HG03342 (cell line): ENCODE data around the gene RPGRIP1.
"Not testable (repeated sequence)": the region's sequence is repeated elsewhere in the genome, so short reads cannot be mapped to it uniquely, and the experiment has no call there.

Source experiments
- ATAC-seq: cut with Tn5 transposase; IDR thresholded peaks from one replicate; pipeline ENCODE4 v1.9.1; 2021; ENCODE audit warnings: mild to moderate bottlenecking, moderate library complexity; ENCODE audit not compliant: unreplicated experiment

RPGRIP1 gene

GRCh38 chr14:21279783-21280182, at the start of gene RPGRIP1:
RPGRIP1 (plus strand) TSS chr14:21280083; CDS start chr14:21287977, 7,894 bp downstream.
- ATAC-seq = no peak

DNA sequence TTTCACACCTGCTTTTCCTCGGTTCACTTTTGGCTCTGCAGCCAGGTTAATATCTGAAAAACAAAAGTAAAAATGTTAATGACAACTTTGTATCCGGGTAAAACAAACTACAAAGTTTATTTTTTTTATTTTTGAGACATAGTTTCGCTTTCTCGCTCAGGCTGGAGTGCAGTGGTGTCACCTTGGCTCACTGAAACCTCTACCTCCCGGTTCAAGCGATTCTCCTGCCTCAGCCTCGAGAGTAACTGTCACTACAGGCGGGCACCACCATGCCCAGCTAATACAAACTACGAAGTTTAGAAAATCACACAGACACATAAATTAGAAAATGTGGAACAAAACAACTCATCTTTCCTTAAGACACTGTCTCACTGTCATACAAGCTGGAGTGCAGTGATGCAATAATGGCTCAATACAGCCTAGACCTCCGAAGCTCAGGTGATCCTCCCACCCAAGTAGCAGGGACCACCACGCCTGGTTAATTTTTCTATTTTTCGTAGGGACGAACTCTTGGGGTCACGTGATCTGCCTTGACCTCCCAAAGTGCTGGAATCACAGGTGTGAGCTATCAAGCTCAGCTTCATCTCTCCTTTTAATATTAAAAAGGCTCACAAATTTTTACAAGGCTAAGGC, 48.7 kb upstream of the RPGRIP1 start:
- ATAC-seq = no peak

DNA sequence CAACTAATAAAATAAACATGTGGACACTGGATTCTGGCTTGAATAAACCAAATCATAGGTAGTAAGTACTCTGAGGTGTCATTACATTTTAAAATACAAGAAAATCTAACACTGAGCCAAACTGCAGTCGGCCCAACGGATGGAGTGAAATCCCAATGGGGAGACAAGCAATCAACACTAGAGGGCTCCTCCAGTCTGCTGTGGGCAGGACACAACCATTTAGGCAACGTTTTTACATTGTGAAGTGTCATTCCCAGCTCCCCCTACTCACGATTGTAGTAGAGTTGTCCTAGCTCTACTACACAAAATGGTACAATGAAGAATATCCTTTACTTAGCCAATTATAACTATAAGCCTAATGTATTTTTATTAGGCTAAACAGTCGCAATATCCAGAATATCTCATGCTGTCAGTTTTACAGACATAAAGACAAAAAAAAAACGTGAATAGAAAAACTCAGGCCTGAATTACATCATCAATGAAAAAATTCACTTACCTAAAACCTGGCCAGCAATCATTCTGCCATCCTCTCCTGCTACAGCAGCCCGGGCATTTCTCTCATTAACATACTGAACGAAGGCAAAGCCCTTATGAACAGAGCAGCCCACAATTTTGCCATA, 46.3 kb upstream of the RPGRIP1 start:
- ATAC-seq = no peak

- no peak for ATAC-seq
These were observed 45.8 kb upstream of the RPGRIP1 start for GRCh38 chr14:21234112-21234511.

DNA sequence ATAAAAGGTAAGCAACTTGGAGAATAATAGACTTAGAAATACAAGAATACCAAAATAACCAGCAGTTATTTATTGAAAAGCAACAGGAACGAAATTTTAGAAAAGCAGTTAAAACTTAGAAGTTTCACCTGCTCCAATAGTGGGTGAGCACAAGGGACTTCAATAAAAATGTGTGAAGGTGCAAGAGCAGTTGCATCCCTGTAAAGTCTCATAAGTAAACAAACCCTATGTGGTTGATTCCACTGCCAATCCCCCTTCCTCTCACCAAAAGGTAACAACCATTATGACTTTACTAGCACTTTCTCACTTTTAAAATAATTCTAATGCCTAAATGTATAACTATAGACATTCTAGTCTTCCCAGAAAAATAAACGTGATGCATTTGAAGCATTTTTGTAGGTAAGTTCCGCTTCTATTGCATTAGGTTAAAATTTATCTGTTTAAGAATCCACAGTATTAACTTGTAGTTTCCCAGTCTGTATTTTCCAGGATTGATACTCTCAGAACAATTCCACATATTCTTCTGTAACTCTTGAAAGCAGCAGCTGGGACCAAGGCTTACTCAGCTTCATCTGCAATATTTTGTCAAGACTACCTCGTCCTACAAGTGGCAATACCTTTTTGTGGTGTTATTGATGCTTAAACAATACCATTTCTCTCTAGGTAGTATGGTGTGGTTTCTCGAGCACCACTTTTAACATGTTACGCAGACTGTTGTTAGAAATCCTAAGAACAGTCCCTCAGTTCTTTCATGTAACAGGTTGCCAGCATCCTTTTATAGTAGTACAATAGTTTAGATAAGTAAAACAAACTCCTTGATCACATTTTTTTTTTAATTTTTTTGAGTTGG, 42.7 kb upstream of the RPGRIP1 start:
- no peak for ATAC-seq

DNA sequence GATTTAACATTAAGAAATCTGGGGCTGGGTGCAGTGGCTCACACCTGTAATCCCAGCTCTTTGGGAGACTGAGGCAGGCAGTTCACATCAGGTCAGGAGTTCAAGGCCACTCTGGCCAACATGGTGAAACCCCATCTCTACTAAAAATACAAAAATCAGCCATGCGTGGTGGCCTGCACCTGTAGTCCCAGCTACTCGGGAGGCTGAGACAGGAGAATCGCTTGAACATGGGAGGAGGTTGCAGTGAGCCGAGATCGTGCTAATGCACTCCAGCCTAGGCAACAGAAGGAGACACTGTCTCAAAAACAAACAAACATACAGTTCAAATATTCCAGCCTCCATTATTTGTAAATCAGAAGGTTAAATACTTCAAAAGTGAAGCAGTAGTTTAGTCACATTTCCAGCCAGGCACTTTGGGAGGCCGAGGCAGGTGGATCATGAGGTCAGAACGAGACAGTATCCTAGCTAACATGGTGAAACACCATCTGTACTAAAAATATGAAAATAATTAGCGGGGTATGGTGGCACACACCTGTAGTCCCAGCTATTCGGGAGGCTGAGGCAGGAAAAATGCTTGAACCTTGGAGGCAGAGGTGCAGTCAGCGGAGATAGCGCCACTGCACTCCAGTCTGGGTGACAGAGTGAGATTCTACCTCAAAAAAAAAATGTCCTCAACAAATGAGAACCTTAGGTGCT, 40.9 kb upstream of the RPGRIP1 start:
- ATAC-seq = no peak

DNA sequence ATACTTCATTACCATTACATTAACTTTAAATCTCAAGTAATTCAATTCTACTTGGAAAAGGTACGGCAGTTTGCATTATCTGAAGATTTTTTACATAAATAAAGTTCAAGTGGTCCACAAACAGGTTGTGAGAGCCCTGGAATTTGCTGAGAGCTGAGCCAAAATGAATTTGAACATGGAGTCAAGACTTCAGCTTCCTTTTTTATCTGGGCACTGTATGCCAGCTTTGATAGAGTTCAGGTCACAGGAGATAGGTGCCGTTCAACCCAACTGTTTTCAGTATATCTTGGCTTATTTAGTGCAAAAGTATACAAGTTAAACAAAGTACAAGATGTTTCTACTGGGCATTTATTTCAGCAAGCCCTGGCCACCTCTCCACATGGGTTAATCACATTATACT, 39.5 kb upstream of the RPGRIP1 start:
- ATAC-seq = no peak

- no peak for ATAC-seq
These were observed 38.6 kb upstream of the RPGRIP1 start for GRCh38 chr14:21241218-21241819.

GRCh38 chr14:21244544-21244943, 35.3 kb upstream of the RPGRIP1 start:
- no peak for ATAC-seq

GRCh38 chr14:21245813-21246212, 34.1 kb upstream of the RPGRIP1 start:
- no peak for ATAC-seq

DNA sequence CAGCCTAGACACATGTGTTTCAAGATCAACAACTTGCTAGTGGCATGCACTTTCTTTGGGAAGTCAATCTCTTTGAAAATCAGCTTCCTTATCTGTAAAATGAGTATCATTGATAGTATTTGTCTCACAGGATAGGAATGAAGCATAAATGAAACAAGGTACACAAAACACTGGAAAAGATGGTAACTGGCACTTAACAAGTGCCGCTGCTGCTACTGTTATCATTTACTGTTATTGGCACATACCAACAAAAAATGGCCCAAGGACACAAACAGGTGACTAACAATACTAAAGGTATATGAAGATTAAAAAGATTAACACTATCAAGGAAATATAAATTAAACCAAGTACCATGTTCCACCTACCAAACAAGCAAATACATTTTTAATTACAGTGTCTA, 31.5 kb upstream of the RPGRIP1 start:
- no peak for ATAC-seq

GRCh38 chr14:21248739-21249411, 31.0 kb upstream of the RPGRIP1 start:
- ATAC-seq = no peak

GRCh38 chr14:21251215-21251614, 28.7 kb upstream of the RPGRIP1 start:
- ATAC-seq = no peak

- no peak for ATAC-seq
These were observed 27.7 kb upstream of the RPGRIP1 start for GRCh38 chr14:21252149-21252548.

- no peak for ATAC-seq
These were observed 24.3 kb upstream of the RPGRIP1 start for GRCh38 chr14:21255385-21256101.

DNA sequence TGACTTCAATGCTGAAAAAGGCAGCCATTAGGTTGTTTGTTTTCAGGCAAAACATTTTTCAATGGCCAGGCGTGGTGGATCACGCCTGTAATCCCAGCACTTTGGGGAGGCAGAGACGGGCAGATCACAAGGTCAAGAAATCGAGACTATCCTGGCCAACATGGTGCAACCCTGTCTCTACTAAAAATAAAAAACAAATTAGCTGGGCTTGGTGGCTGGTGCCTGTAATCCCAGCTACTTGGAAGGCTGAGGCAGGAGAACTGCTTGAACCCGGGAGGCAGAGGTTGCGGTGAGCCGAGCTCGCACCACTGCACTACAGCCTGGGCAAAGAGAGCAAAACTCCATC, 23.8 kb upstream of the RPGRIP1 start:
- ATAC-seq = not testable (repeated sequence)

DNA sequence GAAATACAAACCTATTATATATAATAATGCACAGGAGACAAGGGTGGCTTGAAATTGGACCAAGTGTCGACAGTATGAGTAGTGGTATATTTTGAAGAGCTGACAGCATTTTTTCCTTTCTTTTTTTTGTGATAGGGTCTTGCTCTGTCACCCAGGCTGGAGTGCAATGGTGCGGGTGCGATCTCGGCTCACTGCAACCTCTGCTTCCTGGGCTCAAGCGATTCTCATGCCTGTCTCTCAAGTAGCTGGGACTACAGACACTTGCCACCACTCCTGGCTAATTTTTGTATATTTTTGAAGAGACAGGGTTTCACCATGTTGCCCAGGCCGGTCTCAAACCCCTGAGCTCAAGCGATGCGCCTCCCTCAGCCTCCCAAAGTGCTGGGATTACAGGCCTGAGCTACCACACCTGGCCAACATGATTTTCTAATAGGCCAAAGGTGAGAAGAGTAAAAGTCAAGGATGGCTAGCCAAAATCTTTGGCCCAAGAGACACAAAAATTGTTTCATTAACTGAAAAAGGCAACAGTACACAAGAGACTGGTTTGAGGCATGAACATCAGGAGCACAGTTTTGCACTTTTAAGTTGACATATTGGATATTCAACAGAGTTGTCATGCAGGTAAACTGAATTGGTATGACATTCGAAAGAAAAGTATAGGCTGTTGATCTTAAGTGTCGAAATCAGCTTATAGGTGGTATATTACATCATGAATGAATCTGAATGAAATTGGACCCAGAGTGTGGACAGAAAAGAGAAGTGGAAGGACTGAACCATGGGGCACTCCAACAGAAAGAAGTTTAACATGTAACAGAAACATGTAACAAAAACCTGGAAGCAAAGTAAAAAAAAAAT, 23.1 kb upstream of the RPGRIP1 start:
- no peak for ATAC-seq

GRCh38 chr14:21257394-21257909, 22.4 kb upstream of the RPGRIP1 start:
- ATAC-seq = no peak
